ENCODE measurements around the gene NLRC4. TPM values are rescaled to one million over a fixed set of nuclear protein-coding genes. Genes with fewer than 3 reads are reported as not detected.

Gene NLRC4, protein sequence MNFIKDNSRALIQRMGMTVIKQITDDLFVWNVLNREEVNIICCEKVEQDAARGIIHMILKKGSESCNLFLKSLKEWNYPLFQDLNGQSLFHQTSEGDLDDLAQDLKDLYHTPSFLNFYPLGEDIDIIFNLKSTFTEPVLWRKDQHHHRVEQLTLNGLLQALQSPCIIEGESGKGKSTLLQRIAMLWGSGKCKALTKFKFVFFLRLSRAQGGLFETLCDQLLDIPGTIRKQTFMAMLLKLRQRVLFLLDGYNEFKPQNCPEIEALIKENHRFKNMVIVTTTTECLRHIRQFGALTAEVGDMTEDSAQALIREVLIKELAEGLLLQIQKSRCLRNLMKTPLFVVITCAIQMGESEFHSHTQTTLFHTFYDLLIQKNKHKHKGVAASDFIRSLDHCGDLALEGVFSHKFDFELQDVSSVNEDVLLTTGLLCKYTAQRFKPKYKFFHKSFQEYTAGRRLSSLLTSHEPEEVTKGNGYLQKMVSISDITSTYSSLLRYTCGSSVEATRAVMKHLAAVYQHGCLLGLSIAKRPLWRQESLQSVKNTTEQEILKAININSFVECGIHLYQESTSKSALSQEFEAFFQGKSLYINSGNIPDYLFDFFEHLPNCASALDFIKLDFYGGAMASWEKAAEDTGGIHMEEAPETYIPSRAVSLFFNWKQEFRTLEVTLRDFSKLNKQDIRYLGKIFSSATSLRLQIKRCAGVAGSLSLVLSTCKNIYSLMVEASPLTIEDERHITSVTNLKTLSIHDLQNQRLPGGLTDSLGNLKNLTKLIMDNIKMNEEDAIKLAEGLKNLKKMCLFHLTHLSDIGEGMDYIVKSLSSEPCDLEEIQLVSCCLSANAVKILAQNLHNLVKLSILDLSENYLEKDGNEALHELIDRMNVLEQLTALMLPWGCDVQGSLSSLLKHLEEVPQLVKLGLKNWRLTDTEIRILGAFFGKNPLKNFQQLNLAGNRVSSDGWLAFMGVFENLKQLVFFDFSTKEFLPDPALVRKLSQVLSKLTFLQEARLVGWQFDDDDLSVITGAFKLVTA
- not detected in 2 replicates for total RNA-seq

DNA sequence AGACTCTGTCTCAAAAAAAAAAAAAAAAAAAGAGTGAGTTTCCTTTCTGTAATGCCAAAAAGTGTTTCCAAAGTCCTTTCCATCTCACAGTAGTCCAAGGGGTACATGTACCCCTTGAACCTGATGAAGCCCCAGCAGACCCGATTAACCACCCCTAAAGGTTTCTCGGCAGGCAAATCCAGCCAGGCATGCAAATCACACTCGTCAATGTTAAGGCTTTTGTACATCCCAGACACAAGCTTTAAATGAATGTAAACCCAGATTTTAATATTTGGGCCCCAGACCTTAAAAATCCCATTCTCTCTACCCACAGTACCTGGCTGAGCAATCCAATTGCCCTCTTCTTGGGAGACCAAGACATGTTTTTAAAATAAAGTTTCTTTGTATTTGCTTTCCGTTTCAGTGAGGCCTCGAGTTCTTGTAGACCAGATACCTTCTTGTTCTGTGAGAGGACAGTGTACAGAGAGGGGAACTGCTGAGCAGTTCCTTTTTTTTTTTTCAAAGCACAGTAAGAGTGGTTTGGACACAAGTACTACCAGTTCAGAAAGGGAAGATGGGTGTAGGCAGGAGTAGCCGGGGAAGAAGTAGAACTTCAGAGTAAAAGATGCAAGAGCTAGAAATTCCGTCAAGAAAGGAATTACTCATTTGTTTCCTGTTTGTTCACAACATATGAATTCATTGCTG is at the start of gene NLRC4:
Gene NLRC4, minus strand, starts transcription at position 465 of the 684 bp plus-strand sequence. CDS start 8,111 bp downstream, outside the sequence.

DNA sequence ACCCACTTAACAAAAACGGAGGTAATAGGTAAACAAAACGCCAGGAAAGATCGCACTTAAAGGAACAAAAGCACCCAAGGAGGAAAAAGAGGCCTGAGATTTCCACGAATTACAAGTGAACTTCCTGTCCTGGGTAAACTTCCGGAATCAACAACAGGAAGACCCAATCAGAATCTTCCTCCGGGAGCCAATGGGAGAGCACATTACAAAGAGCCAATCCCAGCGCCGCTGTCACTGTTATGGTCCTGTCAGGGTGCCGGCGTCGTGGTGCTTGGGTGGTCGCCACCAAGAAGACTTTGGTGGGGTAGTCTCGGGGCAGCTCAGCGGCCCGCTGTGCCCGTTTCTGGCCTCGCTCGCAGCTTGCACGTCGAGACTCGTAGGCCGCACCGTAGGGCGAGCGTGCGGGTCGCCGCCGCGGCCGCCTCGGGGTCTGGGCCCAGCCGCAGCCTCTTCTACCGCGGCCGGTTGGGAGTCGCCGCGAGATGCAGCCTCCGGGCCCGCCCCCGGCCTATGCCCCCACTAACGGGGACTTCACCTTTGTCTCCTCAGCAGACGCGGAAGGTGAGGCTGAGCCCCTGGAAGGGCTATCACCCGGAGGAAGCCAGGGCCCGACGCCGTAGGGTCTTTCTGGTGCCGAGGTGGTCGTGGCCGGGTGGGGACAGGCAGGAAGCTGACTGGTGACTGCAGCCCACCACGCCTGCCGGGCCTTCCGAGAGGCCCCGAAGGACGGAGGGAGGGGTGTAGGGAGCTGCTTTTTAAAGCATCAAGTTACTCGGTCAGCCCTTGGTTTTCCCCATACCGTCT is 13.2 kb upstream of the NLRC4 start, which contains the start of gene YIPF4:
Gene YIPF4, plus strand, starts transcription at position 231 of the 804 bp plus-strand sequence. Its CDS starts 252 bp downstream, at position 483.

Other genes starting within 250 kb of the NLRC4 start
- 57.8 and 58.5 TPM in 2 replicates for gene DPY30, start 225.1 kb downstream of the NLRC4 start, total RNA-seq
- gene SPAST, start 201.3 kb downstream of the NLRC4 start, total RNA-seq = 21.9 and 39.5 TPM in 2 replicates
- 11.8 and 26.9 TPM in 2 replicates for gene SLC30A6, start 99.0 kb downstream of the NLRC4 start, total RNA-seq
- gene YIPF4, start 13.0 kb upstream of the NLRC4 start, total RNA-seq = 9.1 and 21.0 TPM in 2 replicates
- gene BIRC6, start 92.1 kb upstream of the NLRC4 start, total RNA-seq = 107 and 286 TPM in 2 replicates

All from bladder microvascular endothelial cell (primary cell).